Measurements from ENCODE around the gene PC. TPM values are rescaled to one million over a fixed set of nuclear protein-coding genes. Genes with fewer than 3 reads are reported as not detected.

Gene PC
- total and polyA plus RNA-seq, 2 donors (not counting 3 experiments of a cell fraction or from before 2014, with no cell fraction given): 5.5 to 17.5 TPM

- dilution Hi-C loops (cut with MboI; ENCODE audit: extremely low pct_ligation_motif_present, low sequenced_read_pairs) (no loop called here), intact Hi-C loops (cut with micrococcal nuclease) (no loop called here)
- Histone ChIP-seq H3K4me1 (ENCODE audit: control insufficient read depth, extremely low read depth, insufficient read depth, low read length) (no peaks in the 10 kb centered on the region), H3K9me1 (replicated peaks; ENCODE audit: control insufficient read depth, extremely low read depth, insufficient read depth, low read length) (no peaks in the 10 kb centered on the region), H3K4me3 (replicated peaks in 1 of 3; ENCODE audit: insufficient read depth in 1 of 3, low read depth in 1 of 3, low read length in 3 of 3) (no peak overlapping the region), H3K9ac (replicated peaks; ENCODE audit: extremely low read depth, insufficient read depth, low read length) (no peak overlapping the region), H2AFZ (ENCODE audit: low read depth, low read length) (no peak overlapping the region), H4K20me1 (replicated peaks; ENCODE audit: control insufficient read depth, extremely low read depth, insufficient read depth, low read length) (no peaks in the 10 kb centered on the region), H3K36me3 (ENCODE audit: control insufficient read depth in 2 of 2, extremely low read depth in 1 of 2, insufficient read depth in 2 of 2, low read length in 2 of 2) (no peaks in the 10 kb centered on the region), H3K79me2 (ENCODE audit: control insufficient read depth, insufficient read depth, low read length) (no peaks in the 10 kb centered on the region), H3K27me3 (ENCODE audit: control insufficient read depth in 2 of 2, insufficient read depth in 2 of 2, low read length in 2 of 2) (no peaks in the 10 kb centered on the region), H3K27ac (ENCODE audit: insufficient read depth, low read depth, low read length) (no peak overlapping the region), H3K9me3 (replicated peaks; ENCODE audit: control insufficient read depth, insufficient read depth, low read length) (no peaks in the 10 kb centered on the region), H3K4me2 (ENCODE audit: insufficient read depth, low read length) (no peak overlapping the region)
- BruUV-seq (replicated peaks): no TSS peak
- TF ChIP-seq GATA2 (IDR thresholded peaks at IDR 0.05; ENCODE audit: insufficient read depth, insufficient read length, low read depth, low read length) (no peak), POLR2AphosphoS5 (IDR thresholded peaks at IDR 0.05; ENCODE audit: insufficient read depth, low read depth, low read length) (no peak), POLR2A (IDR thresholded peaks at IDR 0.05; ENCODE audit: low read depth, low read length) (no peak), JUN (IDR thresholded peaks at IDR 0.05; ENCODE audit: borderline replicate concordance, insufficient read depth, insufficient read length, low read depth) (no peak), CTCF (IDR thresholded peaks at IDR 0.05; ENCODE audit: extremely low read depth in 1 of 2, insufficient read depth in 1 of 2, low read depth in 1 of 2, low read length in 2 of 2) (no peak), FOS (IDR thresholded peaks at IDR 0.05; ENCODE audit: borderline replicate concordance, insufficient read depth, low read length) (no peak), EZH2 (IDR thresholded peaks at IDR 0.05; ENCODE audit: borderline replicate concordance, low read depth, low read length, severe bottlenecking) (no peak), MYC (IDR thresholded peaks at IDR 0.05; ENCODE audit: low read depth, low read length) (no peak), MAX (IDR thresholded peaks at IDR 0.05; ENCODE audit: insufficient read depth, insufficient read length) (no peak)
- DNase-seq (ENCODE audit: low read depth, low spot score): no peak
- no peak for FAIRE-seq
- ChIA-PET CTCF (no interaction called here), POLR2A (no interaction called here)
Observed at GRCh38 chr11:66870131-66870530, 88.1 kb downstream of the PC start.

Measured in endothelial cell of umbilical vein (primary cell).